Chondrocyte (in vitro differentiated cells): Measurements from ENCODE around the gene FHIT. TPM values are rescaled to one million over a fixed set of nuclear protein-coding genes. Genes with fewer than 3 reads are reported as not detected.
A peak's percentile ranks its signal among the peaks of the same experiment; 100 is the strongest.

Experiments
- DNase-seq: peaks from one replicate; pipeline ENCODE4 v3.0.0; 2021; ENCODE audit warnings: mixed read lengths, low spot score
- H3K27ac Mint-ChIP-seq: one replicate; pipeline ENCODE4 v1.8.0; 2021; ENCODE audit warnings: mild to moderate bottlenecking, moderate library complexity, mixed read lengths; ENCODE audit not compliant: unreplicated experiment
- H3K27me3 Mint-ChIP-seq: 2 replicates; pipeline ENCODE4 v1.8.0; 2021; ENCODE audit warnings: low read depth, mixed read lengths
- H3K36me3 Mint-ChIP-seq: 2 replicates; pipeline ENCODE4 v1.8.0; 2021; ENCODE audit warnings: low read depth, mixed read lengths
- H3K4me1 Mint-ChIP-seq: 2 replicates; pipeline ENCODE4 v1.8.0; 2021; ENCODE audit warnings: low read depth, mild to moderate bottlenecking, mixed read lengths
- H3K4me3 Mint-ChIP-seq: one replicate; pipeline ENCODE4 v1.8.0; 2021; ENCODE audit warnings: mild to moderate bottlenecking, moderate library complexity, mixed read lengths; ENCODE audit not compliant: unreplicated experiment
- H3K9me3 Mint-ChIP-seq: 2 replicates; pipeline ENCODE4 v1.8.0; 2021; ENCODE audit warnings: low read depth, mixed read lengths
- CTCF ChIP-seq: fragments of 200-600 bp; sonication (generic); IDR thresholded peaks from 2 replicates; pipeline ENCODE4 v1.5.0; 2021; ENCODE audit warnings: antibody characterized with exemption, mild to moderate bottlenecking, moderate library complexity
- total RNA-seq: library from RNA; stranded (reverse); gene quantifications from 3 replicates; pipeline ENCODE4 v1.2.1, GENCODE V29; 2021

Gene FHIT
- total RNA-seq, 1 donor from 2014 or later: 3.8 TPM

- TF ChIP-seq CTCF: no peak
- DNase-seq: no peak
- H3K4me3 Mint-ChIP-seq: no peak overlapping the region
- H3K36me3 Mint-ChIP-seq: no peaks in the 10 kb centered on the region
- H3K4me1 Mint-ChIP-seq: peaks cover 48% of the 10 kb centered on the region
- peak overlapping the region; percentile 65 for H3K27ac Mint-ChIP-seq
- no peaks in the 10 kb centered on the region for H3K27me3 Mint-ChIP-seq
- peaks cover 6% of the 10 kb centered on the region for H3K9me3 Mint-ChIP-seq
Measured at GRCh38 chr3:60703008-60703407, 548.2 kb downstream of the FHIT start.

- H3K27ac Mint-ChIP-seq: no peak overlapping the region
- H3K4me1 Mint-ChIP-seq: peaks cover 9% of the 10 kb centered on the region
- H3K4me3 Mint-ChIP-seq: no peak overlapping the region
- peaks cover 6% of the 10 kb centered on the region for H3K9me3 Mint-ChIP-seq
- no peaks in the 10 kb centered on the region for H3K36me3 Mint-ChIP-seq
- DNase-seq: no peak
- no peaks in the 10 kb centered on the region for H3K27me3 Mint-ChIP-seq
- no peak for TF ChIP-seq CTCF
Measured at GRCh38 chr3:60698117-60698516, 553.1 kb downstream of the FHIT start.

GRCh38 chr3:60697132-60697531 is 554.1 kb downstream of the FHIT start:
- no peak for DNase-seq
- no peak for TF ChIP-seq CTCF
- Mint-ChIP-seq H3K4me3 (no peak overlapping the region), H3K4me1 (peaks cover 3% of the 10 kb centered on the region), H3K36me3 (no peaks in the 10 kb centered on the region), H3K27ac (no peak overlapping the region), H3K9me3 (peaks cover 13% of the 10 kb centered on the region), H3K27me3 (no peaks in the 10 kb centered on the region)

GRCh38 chr3:60696428-60697125 is 554.7 kb downstream of the FHIT start:
- H3K9me3 Mint-ChIP-seq: peaks cover 14% of the 10 kb centered on the region
- no peaks in the 10 kb centered on the region for H3K27me3 Mint-ChIP-seq
- no peak for DNase-seq
- H3K27ac Mint-ChIP-seq: no peak overlapping the region
- no peak overlapping the region for H3K4me3 Mint-ChIP-seq
- peaks cover 3% of the 10 kb centered on the region for H3K4me1 Mint-ChIP-seq
- TF ChIP-seq CTCF: no peak
- no peaks in the 10 kb centered on the region for H3K36me3 Mint-ChIP-seq

GRCh38 chr3:60675424-60675823 is 575.8 kb downstream of the FHIT start:
- H3K4me3 Mint-ChIP-seq: no peak overlapping the region
- no peaks in the 10 kb centered on the region for H3K36me3 Mint-ChIP-seq
- no peaks in the 10 kb centered on the region for H3K27me3 Mint-ChIP-seq
- H3K4me1 Mint-ChIP-seq: peaks cover 4% of the 10 kb centered on the region
- DNase-seq: no peak
- H3K27ac Mint-ChIP-seq: no peak overlapping the region
- H3K9me3 Mint-ChIP-seq: peaks cover 8% of the 10 kb centered on the region
- no peak for TF ChIP-seq CTCF
